Mucosa of descending colon (tissue), 3 donors: ENCODE data around the gene CRADD. TPM values are rescaled to one million over a fixed set of nuclear protein-coding genes. Genes with fewer than 3 reads are reported as not detected.
A peak's percentile ranks its signal among the peaks of the same experiment; 100 is the strongest.

ENCODE experiments used
- ATAC-seq: fragments of 200-7000 bp; cut with Tn5 transposase; one replicate; pipeline ENCODE4 v1.9.1; 2020; ENCODE audit warnings: mild to moderate bottlenecking, moderate library complexity
- DNase-seq, 3 donors: peaks; one replicate each; pipeline ENCODE4 v3.0.0-alpha.2; 2020
- H3K36me3 ChIP-seq: fragments of 200-600 bp; one replicate; pipeline ENCODE4 v1.8.0; 2021; ENCODE audit warnings: low read depth, mild to moderate bottlenecking
- H3K4me1 ChIP-seq: fragments of 200-600 bp; one replicate; pipeline ENCODE4 v1.8.0; 2021; ENCODE audit warnings: low read depth, mild to moderate bottlenecking
- H3K4me3 ChIP-seq: fragments of 200-600 bp; one replicate; pipeline ENCODE4 v1.8.0; 2021; ENCODE audit warnings: mild to moderate bottlenecking
- H3K9me3 ChIP-seq: fragments of 200-600 bp; one replicate; pipeline ENCODE4 v1.8.0; 2021; ENCODE audit warnings: mild to moderate bottlenecking
- intact Hi-C, 2 donors: fragments of 100-400 bp; cut with DNase I in 1 of 2; cut with micrococcal nuclease in 1 of 2; formaldehyde crosslinking; loops; one replicate each; pipeline versions ENCODE4 v1.11.0 to v1.11.1; 2022; cut with DNase I, micrococcal nuclease
- total RNA-seq, 3 donors: library from RNA; stranded (reverse); fragmentation: NEBNext Ultra II Directional in 2 of 3; extraction: Animal tissue kit (Norgen Biotek cat#: 25700) in 2 of 3; gene quantifications; one replicate each; pipeline versions ENCODE4 v1.2.1 to v1.2.4, GENCODE V29; 2021 to 2023
- TF ChIP-seq, protein P1 (sequence below): fragments of 200-600 bp; IDR thresholded peaks from one replicate; pipeline ENCODE4 v1.8.0; 2022; ENCODE audit warnings: antibody characterized with exemption, mild to moderate bottlenecking
- donor health status: DM: no; HTN: no; CAD: no; lungs with moderate emphysema.
- donor health status: DM: no; HTN: no; CAD: no.
- donor health status: DM: no; HTN: yes; CAD: no.

CRADD gene
- total RNA-seq, 3 donors from 2014 or later, result 18.4 to 27.9 (median 22.7) TPM

DNA sequence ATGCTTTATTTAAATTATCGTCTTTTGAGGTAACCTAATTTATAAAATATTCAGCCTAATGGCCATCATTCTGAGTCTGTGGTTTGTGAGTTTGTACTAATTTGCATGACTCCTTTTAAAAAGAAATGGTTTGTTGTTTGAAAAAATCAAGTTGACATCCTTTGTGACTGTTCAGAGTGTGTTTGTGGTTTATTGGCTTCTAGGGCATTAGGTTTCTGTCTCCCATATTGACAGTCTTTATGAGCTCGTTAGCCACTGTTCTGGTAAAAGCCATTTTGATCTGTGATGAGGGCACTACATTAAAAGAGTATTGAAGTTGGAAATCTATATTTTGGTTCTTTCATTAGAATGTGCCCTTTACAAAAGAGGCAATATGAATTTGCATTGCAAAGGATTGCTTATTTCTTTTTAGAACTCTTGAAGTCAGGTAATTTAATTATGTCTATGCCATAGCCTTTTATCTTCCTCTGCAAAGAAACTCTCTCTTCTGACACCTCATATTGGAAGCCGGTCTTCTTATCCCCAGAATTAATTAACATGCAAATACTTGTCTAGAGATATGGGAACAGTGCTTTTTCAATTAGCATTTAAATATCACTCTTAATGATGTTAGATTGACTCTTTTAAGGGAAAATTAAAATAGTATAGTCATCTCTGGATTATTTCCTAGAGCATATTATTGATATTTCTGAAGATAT, 95.0 kb downstream of the CRADD start:
- DNase-seq (no peak), ATAC-seq (no peak)
- intact Hi-C loops, result no loop called here
- TF ChIP-seq, protein P1, sequence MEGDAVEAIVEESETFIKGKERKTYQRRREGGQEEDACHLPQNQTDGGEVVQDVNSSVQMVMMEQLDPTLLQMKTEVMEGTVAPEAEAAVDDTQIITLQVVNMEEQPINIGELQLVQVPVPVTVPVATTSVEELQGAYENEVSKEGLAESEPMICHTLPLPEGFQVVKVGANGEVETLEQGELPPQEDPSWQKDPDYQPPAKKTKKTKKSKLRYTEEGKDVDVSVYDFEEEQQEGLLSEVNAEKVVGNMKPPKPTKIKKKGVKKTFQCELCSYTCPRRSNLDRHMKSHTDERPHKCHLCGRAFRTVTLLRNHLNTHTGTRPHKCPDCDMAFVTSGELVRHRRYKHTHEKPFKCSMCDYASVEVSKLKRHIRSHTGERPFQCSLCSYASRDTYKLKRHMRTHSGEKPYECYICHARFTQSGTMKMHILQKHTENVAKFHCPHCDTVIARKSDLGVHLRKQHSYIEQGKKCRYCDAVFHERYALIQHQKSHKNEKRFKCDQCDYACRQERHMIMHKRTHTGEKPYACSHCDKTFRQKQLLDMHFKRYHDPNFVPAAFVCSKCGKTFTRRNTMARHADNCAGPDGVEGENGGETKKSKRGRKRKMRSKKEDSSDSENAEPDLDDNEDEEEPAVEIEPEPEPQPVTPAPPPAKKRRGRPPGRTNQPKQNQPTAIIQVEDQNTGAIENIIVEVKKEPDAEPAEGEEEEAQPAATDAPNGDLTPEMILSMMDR, result no peak
- Histone ChIP-seq H3K4me1 (no peaks in the 10 kb centered on the region), H3K4me3 (no peak overlapping the region), H3K36me3 (no peaks in the 10 kb centered on the region), H3K9me3 (no peaks in the 10 kb centered on the region)

DNA sequence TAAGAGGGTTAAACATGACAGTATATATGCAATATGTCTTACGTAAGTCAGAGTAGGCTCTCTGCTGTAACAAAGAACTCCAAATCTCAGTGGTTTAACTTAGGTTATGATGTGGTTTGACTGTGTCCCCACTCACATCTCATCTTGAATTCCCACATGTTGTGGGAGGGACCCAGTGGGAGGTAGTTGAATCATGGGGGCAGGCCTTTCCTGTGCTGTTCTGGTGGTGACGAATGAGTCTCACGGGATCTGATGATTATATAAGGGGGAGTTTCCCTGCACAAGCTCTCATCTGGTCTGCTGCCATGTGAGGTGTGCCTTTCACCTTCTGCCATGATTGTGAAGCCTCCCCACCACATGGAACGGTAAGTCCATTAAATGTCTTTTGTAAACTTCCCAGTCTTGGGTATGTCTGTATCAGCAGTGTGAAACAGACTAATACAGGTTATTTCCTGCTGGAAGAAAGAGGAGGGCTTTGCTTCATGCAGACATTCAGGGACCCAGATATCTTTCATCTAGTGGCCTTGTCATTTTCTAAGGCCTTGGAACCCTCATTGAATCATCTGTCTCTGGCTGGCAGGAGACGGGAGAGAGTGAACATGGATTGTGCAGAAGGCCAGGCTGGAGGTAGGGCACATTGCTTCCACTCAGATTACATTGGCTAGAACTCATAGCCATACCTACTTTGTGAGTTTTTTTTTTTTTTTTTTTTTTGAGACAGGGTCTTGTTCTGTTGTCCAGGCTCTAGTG, 96.1 kb downstream of the CRADD start:
- ATAC-seq, result no peak
- H3K4me3 ChIP-seq, result no peak overlapping the region
- TF ChIP-seq, protein P1, result no peak
- intact Hi-C loops, result no loop called here
- no peak for DNase-seq
- no peaks in the 10 kb centered on the region for H3K4me1 ChIP-seq
- no peaks in the 10 kb centered on the region for H3K9me3 ChIP-seq
- no peaks in the 10 kb centered on the region for H3K36me3 ChIP-seq

DNA sequence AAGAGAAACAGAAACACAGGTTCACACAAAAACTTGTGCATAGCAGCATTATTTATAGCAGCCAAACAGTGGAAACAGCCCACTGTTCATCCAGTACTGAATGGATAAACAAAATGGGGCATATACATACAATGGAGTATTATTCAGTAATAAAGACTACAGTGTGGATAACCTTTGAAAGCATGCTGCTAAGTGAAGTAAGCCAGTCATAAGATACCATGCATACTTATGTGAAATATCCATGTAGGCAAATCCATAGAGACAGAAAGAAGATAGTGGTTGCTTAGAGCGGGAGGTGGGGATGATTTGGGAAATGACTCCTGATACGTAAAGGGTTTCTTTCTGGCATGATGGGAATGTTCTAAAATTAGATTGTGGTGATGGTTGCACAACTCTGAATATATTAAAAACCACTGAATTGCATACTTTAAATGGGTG, 99.4 kb downstream of the CRADD start:
- intact Hi-C loops, result no loop called here
- DNase-seq, result no peak
- TF ChIP-seq, protein P1, result no peak
- no peaks in the 10 kb centered on the region for H3K36me3 ChIP-seq
- no peaks in the 10 kb centered on the region for H3K9me3 ChIP-seq
- no peak for ATAC-seq
- no peaks in the 10 kb centered on the region for H3K4me1 ChIP-seq
- no peak overlapping the region for H3K4me3 ChIP-seq

DNA sequence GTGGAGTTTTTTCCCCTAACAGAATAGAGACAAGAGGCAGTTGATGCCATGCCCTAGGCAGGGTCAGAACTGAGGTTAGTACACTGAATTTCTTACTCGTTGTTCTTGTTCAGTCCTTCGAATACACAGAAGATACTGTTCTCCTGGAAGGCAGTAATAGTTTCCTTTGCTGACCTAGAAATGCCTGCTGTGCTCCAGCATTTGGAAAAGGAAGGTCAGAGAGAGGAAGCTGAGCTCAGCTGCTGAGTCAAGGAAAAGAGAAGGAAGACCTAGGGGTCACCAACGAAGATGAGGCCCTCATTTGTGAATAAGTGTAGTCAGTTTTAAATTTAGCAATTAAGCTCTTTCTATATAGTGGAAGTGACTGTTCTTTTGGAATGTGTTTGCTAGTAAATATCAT, 100.1 kb downstream of the CRADD start:
- intact Hi-C loops, result no loop called here
- TF ChIP-seq, protein P1, result no peak

DNA sequence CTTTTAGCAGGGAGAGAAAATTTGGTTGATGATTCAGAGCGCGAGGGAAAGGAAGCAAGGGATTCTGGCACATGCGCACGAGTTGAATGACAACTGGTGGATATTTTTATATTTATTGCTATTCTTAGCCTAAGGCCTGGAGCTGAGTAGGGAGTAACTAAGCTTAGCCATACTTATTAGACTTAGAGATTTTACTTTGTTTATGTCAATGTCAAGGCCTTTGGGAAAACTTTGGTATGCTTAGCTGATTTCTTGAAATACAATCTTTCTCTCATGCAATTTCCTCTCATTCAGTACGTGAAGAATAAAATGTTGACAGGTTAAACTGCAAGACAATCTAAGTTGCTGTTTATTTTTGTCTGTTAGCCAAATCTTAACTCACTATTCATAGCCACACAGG, 101.1 kb downstream of the CRADD start:
- peak in 1 of 3 donors; percentile 30 for DNase-seq
- intact Hi-C loops, result no loop called here
- no peaks in the 10 kb centered on the region for H3K9me3 ChIP-seq
- no peak for ATAC-seq
- H3K4me3 ChIP-seq, result no peak overlapping the region
- H3K4me1 ChIP-seq, result no peaks in the 10 kb centered on the region
- TF ChIP-seq, protein P1, result no peak
- no peaks in the 10 kb centered on the region for H3K36me3 ChIP-seq

More for the DNA sequence above, 100.1 kb downstream of the CRADD start:
- Histone ChIP-seq H3K4me3 (no peak overlapping the region), H3K9me3 (no peaks in the 10 kb centered on the region), H3K36me3 (no peaks in the 10 kb centered on the region), H3K4me1 (no peaks in the 10 kb centered on the region)
- peak; percentile 21 for ATAC-seq
- no peak for DNase-seq
